ENCODE data around the gene APOL1. TPM values are rescaled to one million over a fixed set of nuclear protein-coding genes. Genes with fewer than 3 reads are reported as not detected.
A peak's percentile ranks its signal among the peaks of the same experiment; 100 is the strongest.
"Not testable (repeated sequence)": the region's sequence is repeated elsewhere in the genome, so short reads cannot be mapped to it uniquely, and the experiment has no call there.

The APOL1 gene
- total RNA-seq, 1 donor from 2014 or later: 145 TPM

GRCh38 chr22:36225333-36225922 lies 27.5 kb upstream of the APOL1 start:
- no peak for DNase-seq (ENCODE audit: low spot score)

- DNase-seq (ENCODE audit: low spot score): no peak
Observed at GRCh38 chr22:36226189-36226588, 26.7 kb upstream of the APOL1 start.

DNA sequence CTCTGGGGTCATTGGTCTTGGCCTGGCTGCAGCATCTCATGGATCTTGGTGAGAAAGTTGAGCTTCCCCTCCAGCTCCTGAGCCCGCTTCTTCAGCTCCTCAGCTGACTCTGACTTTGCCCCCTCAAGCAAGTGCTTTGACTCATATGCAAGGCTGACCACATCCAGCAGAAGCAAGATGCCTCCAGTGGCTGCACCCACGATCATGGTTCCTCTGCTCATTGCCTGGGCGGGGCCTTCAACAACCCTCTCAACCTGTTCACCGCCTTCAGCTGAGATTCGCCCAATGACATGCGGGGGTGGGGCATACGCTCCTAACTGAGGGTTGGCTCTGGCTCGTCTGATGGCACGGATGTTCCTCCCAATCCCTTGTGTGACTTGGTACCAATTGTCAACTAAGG lies 25.5 kb upstream of the APOL1 start:
- DNase-seq (ENCODE audit: low spot score): no peak

DNA sequence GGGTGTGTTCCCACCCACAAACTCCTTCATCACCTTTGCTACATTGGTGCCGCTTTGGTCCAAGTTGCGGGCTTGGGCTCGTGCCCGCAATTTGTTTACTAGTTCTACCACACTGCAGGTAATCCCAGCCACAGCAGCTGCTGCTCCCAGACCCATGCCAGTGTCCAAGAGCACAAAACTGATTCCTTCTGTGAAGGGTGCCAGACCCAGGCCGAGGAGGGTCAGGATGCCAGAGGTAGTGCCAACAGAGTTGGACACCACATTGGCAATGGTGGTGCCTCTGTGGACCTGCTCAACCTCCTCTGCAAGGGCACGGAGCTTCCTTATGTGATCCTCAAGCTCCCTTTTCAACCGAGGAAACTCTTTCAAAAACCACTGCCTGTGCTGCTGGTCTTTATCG lies 25.1 kb upstream of the APOL1 start:
- no peak for DNase-seq (ENCODE audit: low spot score)

- not testable (repeated sequence) for DNase-seq (ENCODE audit: low spot score)
Observed at GRCh38 chr22:36228369-36228768, 24.6 kb upstream of the APOL1 start.

- DNase-seq (ENCODE audit: low spot score): no peak
Observed at GRCh38 chr22:36228944-36229343, 24.0 kb upstream of the APOL1 start.

- DNase-seq (ENCODE audit: low spot score): not testable (repeated sequence)
Observed at GRCh38 chr22:36229649-36230048, 23.3 kb upstream of the APOL1 start.

GRCh38 chr22:36231051-36231450 lies 21.9 kb upstream of the APOL1 start:
- DNase-seq (ENCODE audit: low spot score): not testable (repeated sequence)

DNA sequence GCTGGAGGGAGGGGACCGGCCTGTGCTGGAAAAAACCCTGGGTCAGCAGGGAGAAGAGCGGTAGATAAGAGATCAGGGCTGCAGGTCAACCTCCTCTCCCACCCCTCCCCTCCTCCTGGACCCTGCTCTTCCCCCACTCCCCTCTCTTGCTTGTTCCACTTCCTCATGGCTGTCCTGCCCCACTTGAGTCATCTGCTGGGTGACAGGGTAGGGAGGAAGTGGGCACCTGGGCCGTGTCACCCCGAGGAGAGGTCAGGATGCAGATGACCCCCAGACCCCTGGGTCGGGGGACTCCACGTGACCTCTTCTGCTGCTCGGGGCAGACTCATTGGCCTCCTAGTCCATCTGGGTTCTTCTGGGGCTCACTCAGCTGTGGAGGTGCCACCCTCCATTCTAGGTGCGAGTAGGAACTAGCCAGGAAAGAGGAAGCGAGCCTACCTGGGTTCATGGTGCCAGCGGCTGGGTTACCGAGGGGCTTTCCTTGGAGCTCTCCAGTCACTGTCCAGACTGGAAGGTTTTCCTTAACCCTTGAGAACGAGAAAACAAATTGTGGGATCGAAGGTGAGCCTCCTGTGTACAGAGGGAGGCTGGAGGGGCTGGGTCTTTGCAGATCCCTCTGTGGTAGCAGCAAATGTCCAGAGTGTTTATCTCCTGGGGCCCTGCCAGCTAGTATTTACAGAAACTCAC lies 20.1 kb upstream of the APOL1 start:
- DNase-seq (ENCODE audit: low spot score): no peak

- no peak for DNase-seq (ENCODE audit: low spot score)
Observed at GRCh38 chr22:36233796-36234195, 19.1 kb upstream of the APOL1 start.

GRCh38 chr22:36234213-36234612 lies 18.7 kb upstream of the APOL1 start:
- DNase-seq (ENCODE audit: low spot score): no peak

DNA sequence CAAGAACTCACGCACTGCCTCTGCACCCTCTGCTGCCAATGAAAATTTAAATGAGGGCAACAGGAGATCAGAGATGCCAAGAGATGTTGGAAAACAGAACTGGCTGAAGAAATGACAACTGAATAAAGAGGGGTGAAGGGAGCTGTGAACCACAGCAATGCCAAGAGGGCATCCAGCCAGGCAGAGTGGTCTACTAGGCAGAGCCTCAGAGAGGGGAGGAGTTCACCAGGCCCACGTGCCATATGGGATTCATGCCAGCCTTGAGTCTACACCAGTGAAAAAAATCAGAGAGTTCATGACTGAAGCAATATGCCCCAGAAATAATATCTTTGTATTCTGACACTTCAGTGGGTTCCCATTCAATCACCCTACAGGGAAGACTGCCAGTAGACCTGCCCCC lies 18.0 kb upstream of the APOL1 start:
- no peak for DNase-seq (ENCODE audit: low spot score)

GRCh38 chr22:36235585-36235984 lies 17.3 kb upstream of the APOL1 start:
- no peak for DNase-seq (ENCODE audit: low spot score)

DNA sequence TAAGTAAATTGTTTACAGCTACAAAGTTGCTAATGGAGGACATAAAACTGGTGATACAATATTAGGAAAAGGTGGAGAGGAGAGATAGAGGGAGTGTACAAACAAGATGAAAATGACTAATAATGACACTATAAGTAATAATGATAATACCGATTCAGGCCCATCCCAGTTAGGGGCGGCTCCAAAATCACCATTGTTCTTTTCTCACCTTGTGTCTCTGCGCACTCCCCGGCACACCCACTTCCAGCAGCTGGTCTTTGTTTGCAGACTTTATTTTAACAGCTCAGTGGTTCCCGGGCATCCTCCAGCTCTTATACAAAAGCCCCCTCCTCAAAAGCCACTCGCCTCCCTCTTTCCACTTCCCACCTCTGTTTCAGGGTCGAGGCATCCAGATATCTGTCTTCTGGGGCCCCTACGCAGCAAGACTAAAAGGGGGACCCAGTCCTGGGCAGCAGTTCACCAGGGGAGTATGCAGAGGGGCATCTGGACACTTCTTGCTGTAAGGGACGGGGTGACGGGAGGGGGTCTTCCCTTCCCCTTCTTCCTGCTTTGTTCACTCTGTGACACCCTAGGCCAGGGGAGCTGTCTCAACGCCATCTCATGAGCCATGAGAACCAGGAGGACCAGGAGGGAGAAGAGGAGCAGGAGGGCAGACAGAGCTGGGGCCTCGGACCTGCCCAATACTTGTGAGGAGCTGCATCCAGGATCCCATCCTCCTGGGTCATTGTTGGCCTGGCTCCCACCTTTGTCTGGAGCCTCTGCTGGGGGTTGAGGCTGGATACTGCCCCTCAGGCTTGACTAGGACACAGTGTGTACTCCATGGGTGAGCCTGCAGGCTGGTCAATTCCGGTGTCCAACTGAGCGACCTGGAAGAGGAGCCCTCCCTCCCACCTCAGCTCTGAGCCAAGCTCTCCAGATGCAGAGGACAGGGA lies 16.3 kb upstream of the APOL1 start:
- DNase-seq (ENCODE audit: low spot score): no peak

GRCh38 chr22:36237462-36238372 lies 15.2 kb upstream of the APOL1 start:
- DNase-seq (ENCODE audit: low spot score): no peak

DNA sequence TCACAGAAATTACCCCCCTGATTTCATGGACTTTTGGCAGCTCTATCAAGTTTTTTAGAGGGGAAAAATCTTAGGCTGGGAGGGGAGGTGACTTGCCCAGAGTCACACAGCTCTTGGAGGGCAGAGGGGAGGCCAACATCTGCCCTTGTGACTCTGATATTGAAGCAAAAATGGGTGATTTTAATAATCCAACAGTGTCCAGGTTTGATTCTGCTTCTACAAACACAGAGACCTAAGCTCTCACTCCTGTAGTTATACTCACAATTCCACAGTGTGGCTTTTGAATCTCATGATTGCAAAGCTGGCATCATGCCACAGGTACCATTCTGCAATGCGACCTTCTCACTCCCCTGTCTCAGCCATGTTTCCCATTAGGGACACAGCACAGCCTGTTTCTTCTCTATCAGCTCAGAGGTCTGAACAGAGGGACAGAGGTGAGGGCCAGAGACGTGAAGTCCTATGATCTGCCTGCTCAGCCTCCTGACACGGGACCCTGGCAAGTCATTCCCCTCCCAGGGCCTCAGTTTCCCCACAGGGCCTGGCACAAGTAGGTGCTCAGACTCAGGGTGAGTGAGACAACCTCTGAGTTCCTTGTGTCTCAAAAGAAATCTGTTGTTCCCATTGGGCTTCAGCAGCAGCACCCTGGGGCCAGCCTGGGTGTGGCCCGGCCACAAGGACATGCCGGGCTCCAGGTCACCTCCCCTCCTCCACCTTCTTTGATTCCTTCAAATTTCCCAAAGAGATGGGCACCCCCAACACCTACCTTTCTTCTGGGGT lies 14.4 kb upstream of the APOL1 start:
- no peak for DNase-seq (ENCODE audit: low spot score)

GRCh38 chr22:36239150-36239400 lies 13.9 kb upstream of the APOL1 start:
- no peak for DNase-seq (ENCODE audit: low spot score)

DNA sequence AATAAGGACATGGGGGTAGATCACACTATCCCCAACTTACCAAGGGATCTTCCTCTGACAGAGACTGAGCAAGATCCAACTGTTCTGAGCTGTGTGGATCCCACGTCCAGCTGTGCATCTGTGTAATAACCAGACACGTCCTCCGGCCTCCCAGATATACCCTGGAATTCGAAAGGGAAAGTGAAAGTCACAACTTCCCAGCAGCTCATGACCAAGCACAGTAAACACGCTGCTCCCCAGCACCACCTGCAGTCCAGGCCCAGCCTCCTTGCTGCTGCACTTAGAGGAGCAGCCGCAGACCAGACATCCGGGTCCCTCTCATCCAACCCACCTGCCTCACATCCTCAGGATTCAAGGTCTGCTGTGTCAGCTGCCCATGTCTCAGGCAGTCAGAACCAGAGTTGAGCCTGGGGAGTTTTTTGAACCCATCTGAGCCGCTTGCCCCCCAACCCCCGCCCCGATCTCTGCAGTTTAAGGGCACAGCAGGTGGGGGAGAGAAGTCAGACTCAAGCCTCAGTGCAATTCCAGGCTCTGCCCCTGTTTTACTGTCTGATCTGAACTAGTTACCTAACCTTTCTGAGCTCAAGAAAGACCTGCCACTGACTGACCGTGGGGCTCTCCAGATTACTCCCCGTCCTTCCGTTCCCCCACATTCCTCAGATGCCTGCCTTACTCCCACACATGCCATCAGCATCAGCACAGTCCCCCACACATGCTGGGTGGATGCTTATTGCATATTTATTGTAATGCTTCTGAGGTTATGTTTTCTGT lies 13.3 kb upstream of the APOL1 start, which contains the start of gene APOL2:
APOL2 (minus strand) TSS at position 127 of the 771 bp plus-strand sequence. CDS start 6,365 bp downstream, outside the sequence.
- DNase-seq (ENCODE audit: low spot score): peak; percentile 93

DNA sequence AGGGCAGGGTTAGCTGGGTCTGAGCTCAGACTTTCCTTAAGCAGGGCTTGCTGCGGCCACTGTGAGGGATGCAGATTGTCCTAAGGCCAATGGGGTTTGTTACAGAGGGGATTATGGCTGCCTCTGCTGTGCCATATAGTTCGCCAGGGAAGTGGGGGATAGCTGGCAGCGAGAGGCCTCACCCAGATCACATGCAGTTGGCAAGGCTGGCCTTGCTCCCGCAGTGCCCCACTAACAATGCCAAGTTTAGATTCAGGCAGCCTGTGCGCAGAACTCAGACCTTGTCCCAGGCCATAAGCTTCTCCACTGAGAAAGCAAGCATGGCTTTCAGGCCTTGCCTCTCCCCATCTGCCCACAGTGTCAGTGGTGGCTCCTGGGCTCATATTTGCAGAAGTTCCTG lies 8.9 kb upstream of the APOL1 start:
- no peak for DNase-seq (ENCODE audit: low spot score)
